Peyer's patch (tissue), 4 donors: Measurements from ENCODE around the gene OR8G5. TPM values are rescaled to one million over a fixed set of nuclear protein-coding genes. Genes with fewer than 3 reads are reported as not detected.

Experiments
- DNase-seq, 3 donors: peaks; one replicate each; pipeline ENCODE4 v3.0.0-alpha.2; 2017 to 2019
- H3K27ac ChIP-seq, 4 donors: fragments of 200-600 bp; sonication (generic); one replicate each; pipeline ENCODE4 v1.5.1; 2016 to 2019
- H3K27me3 ChIP-seq, 2 donors: fragments of 200-600 bp; sonication (generic); one replicate each; pipeline ENCODE4 v1.5.1; 2019
- H3K36me3 ChIP-seq, 3 donors: fragments of 200-600 bp; sonication (generic); one replicate each; pipeline ENCODE4 v1.5.1; 2016 to 2019
- H3K4me1 ChIP-seq, 4 donors: fragments of 200-600 bp; sonication (generic); one replicate each; pipeline ENCODE4 v1.5.1; 2016 to 2019
- H3K4me3 ChIP-seq, 4 donors: fragments of 200-600 bp; sonication (generic); 1 replicate in 3 of 4; 2 replicates in 1 of 4; pipeline ENCODE4 v1.5.1; 2016 to 2019; ENCODE audit warnings: mild to moderate bottlenecking in 1 of 4
- H3K9me3 ChIP-seq, 4 donors: fragments of 200-600 bp; sonication (generic); one replicate each; pipeline ENCODE4 v1.5.1; 2016 to 2019; ENCODE audit warnings: mild to moderate bottlenecking in 1 of 4
- POLR2A ChIP-seq, 2 donors: fragments of 450-650 bp; IDR thresholded peaks; one replicate each; pipeline ENCODE4 v1.5.1; 2017; ENCODE audit warnings: antibody characterized with exemption in 2 of 2, mild to moderate bottlenecking in 2 of 2, moderate library complexity in 2 of 2
- total RNA-seq, 4 donors: library from RNA; depleted of rRNA; stranded (reverse); fragments of >200 nt; gene quantifications; one replicate each; pipeline ENCODE4 v1.1.0, GENCODE V29; 2016
- TF ChIP-seq, protein P1 (sequence below), 6 experiments: fragments of 450-650 bp in 4 of 6; fragments of 200-600 bp in 2 of 6; sonication (generic) in 1 of 6; IDR thresholded peaks; one replicate each; pipeline ENCODE4 v1.5.1; 2017 to 2019; ENCODE audit warnings: antibody characterized with exemption in 6 of 6, mild to moderate bottlenecking in 3 of 6, moderate library complexity in 1 of 6

Gene OR8G5
- total RNA-seq, 4 donors from 2014 or later = not detected

DNA sequence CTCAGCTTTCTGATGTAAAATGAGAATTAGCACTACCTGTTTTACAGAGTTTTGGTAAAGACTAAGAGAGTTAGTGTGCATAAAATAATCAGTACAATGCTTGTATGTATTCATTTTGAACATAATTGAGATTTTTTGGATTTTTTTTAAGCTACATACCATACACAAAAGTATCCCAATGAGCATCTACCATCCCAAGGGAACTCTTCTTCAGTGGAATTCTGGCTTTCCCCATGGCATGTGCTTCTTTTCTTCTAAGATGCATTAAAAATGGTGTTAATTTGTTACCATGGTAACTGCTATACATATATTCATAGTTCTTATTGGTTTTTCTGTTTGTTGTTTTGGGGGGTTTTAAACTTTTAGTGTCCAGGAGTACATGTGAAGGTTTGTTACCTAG, 39.8 kb downstream of the OR8G5 start:
- DNase-seq = no peak
- Histone ChIP-seq H3K9me3 (no peaks in the 10 kb centered on the region), H3K27me3 (no peaks in the 10 kb centered on the region), H3K27ac (no peak overlapping the region), H3K4me1 (no peaks in the 10 kb centered on the region), H3K4me3 (no peak overlapping the region), H3K36me3 (no peaks in the 10 kb centered on the region)
- TF ChIP-seq POLR2A (IDR thresholded peaks at IDR 0.05) = no peak
- TF ChIP-seq, protein P1, sequence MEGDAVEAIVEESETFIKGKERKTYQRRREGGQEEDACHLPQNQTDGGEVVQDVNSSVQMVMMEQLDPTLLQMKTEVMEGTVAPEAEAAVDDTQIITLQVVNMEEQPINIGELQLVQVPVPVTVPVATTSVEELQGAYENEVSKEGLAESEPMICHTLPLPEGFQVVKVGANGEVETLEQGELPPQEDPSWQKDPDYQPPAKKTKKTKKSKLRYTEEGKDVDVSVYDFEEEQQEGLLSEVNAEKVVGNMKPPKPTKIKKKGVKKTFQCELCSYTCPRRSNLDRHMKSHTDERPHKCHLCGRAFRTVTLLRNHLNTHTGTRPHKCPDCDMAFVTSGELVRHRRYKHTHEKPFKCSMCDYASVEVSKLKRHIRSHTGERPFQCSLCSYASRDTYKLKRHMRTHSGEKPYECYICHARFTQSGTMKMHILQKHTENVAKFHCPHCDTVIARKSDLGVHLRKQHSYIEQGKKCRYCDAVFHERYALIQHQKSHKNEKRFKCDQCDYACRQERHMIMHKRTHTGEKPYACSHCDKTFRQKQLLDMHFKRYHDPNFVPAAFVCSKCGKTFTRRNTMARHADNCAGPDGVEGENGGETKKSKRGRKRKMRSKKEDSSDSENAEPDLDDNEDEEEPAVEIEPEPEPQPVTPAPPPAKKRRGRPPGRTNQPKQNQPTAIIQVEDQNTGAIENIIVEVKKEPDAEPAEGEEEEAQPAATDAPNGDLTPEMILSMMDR (IDR thresholded peaks at IDR 0.05) = no peak

DNA sequence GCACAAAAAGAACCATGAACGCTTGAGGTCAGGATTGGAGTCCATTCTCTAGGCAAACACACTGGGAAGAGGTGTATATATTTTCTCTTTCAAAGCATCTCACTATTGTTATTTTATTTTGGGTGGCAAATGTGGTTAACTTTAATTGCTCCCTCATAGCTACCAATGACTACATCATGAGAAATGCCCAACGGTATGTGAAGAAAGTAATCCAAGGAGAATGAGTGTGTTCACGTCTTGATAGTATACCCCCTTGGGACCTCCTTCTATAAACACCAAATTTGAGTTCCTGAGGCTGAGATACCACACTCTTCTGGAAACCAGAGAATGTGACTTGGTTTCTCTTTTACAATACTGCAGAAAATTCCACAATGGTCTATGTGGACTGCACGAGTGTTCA, 41.7 kb downstream of the OR8G5 start:
- no peak for DNase-seq
- H3K4me1 ChIP-seq = no peaks in the 10 kb centered on the region
- H3K36me3 ChIP-seq = no peaks in the 10 kb centered on the region
- no peak overlapping the region for H3K27ac ChIP-seq
- no peak overlapping the region for H3K4me3 ChIP-seq
- H3K9me3 ChIP-seq = no peaks in the 10 kb centered on the region
- H3K27me3 ChIP-seq = no peaks in the 10 kb centered on the region
- TF ChIP-seq, protein P1 (IDR thresholded peaks at IDR 0.05) = no peak
- TF ChIP-seq POLR2A (IDR thresholded peaks at IDR 0.05) = no peak

DNA sequence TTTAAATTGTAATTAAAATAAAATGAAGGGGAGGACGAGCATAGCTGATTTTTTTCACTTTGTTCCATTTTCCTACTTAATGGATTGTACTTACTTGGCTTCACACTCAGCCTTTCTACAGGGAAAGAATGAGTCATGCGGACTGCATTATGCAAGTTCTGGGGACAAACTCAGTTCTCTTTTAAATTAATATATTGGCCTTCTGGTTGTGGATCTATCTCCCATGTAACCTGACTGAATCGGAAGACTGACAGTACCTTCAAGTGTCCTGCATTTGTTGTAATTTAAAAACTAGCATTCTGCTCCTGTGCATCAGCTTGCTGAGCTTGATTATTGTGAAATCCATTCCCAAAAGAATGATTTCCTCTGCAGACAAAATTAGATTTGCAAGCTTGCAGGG, 45.4 kb downstream of the OR8G5 start:
- TF ChIP-seq, protein P1 (IDR thresholded peaks at IDR 0.05) = no peak
- TF ChIP-seq POLR2A (IDR thresholded peaks at IDR 0.05) = no peak
- Histone ChIP-seq H3K27ac (no peak overlapping the region), H3K4me3 (no peak overlapping the region), H3K4me1 (no peaks in the 10 kb centered on the region), H3K27me3 (no peaks in the 10 kb centered on the region), H3K9me3 (no peaks in the 10 kb centered on the region), H3K36me3 (no peaks in the 10 kb centered on the region)
- no peak for DNase-seq

DNA sequence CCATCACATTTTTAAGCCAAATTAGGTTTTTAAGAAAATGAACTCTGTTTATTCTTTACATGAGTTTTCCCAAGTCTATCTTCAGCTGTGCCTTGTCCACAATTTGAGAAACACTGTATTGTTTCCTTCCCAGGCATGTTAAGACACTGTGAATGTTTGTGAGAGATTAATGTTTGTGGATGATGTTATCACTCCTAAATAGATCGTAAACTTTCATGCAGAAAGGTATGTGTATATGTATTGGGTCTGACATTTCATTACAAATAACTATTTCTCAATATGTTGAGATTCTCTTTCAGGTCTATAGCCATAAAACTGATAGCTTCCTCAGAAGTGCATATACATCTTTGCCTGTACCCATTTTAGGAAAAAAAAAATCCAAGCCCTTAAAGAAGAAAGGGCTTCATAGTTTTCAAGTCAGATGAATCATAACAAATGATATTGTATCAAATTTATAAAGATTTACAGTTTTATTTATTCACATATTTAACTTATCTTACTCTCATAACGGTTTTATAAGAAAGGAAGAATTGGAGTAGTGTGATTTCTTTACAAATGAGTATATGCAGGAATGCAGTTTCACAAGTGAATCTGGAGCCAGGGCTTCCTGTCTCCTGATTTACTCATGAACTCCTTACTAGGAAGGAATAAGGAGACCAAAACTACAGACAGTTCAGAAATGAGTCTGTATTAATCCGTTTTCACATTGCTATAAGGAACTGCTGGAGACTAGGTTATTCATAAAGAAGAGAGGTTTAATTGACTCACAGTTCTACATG, 46.4 kb downstream of the OR8G5 start:
- no peak overlapping the region for H3K4me3 ChIP-seq
- no peaks in the 10 kb centered on the region for H3K4me1 ChIP-seq
- DNase-seq = no peak
- no peaks in the 10 kb centered on the region for H3K27me3 ChIP-seq
- no peaks in the 10 kb centered on the region for H3K9me3 ChIP-seq
- H3K27ac ChIP-seq = no peak overlapping the region
- TF ChIP-seq, protein P1 (IDR thresholded peaks at IDR 0.05) = no peak
- no peak for TF ChIP-seq POLR2A (IDR thresholded peaks at IDR 0.05)
- H3K36me3 ChIP-seq = no peaks in the 10 kb centered on the region

DNA sequence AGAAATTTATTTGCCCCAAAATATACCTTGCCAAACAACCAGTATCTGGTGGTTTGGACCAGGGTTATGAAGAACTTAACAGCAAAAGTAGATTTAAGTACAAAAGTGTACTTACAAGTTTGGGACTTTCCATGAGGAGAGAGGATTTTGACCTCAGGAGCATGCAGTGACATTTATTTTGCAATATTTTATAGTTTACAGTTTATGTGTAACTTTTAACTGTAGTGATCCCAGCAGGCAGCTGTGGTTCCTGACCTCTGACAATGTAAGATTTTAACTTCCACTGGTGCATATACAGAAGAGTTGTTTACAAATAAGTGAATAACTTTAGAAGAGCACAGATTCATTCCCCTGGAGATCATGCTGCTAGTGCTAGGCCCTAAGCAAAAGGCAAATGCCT, 50.9 kb downstream of the OR8G5 start:
- H3K4me1 ChIP-seq = no peaks in the 10 kb centered on the region
- no peak overlapping the region for H3K27ac ChIP-seq
- no peaks in the 10 kb centered on the region for H3K36me3 ChIP-seq
- no peak overlapping the region for H3K4me3 ChIP-seq
- TF ChIP-seq, protein P1 (IDR thresholded peaks at IDR 0.05) = no peak
- no peak for TF ChIP-seq POLR2A (IDR thresholded peaks at IDR 0.05)
- no peak for DNase-seq
- H3K9me3 ChIP-seq = no peaks in the 10 kb centered on the region
- H3K27me3 ChIP-seq = no peaks in the 10 kb centered on the region
